Stromal cell of bone marrow (primary cell): ENCODE measurements around the gene CELA2A.
"Not testable (repeated sequence)": the region's sequence is repeated elsewhere in the genome, so short reads cannot be mapped to it uniquely, and the experiment has no call there.

ENCODE experiments used
- DNase-seq: peaks from one replicate; pipeline ENCODE4 v3.0.0-alpha.2; 2012; ENCODE audit warnings: low read depth

CELA2A gene

GRCh38 chr1:15445390-15446122, 11.0 kb upstream of the CELA2A start:
- no peak for DNase-seq

GRCh38 chr1:15446212-15446611, 10.3 kb upstream of the CELA2A start:
- DNase-seq = no peak

- DNase-seq = no peak
Measured at GRCh38 chr1:15448877-15449462, 7.6 kb upstream of the CELA2A start.

DNA sequence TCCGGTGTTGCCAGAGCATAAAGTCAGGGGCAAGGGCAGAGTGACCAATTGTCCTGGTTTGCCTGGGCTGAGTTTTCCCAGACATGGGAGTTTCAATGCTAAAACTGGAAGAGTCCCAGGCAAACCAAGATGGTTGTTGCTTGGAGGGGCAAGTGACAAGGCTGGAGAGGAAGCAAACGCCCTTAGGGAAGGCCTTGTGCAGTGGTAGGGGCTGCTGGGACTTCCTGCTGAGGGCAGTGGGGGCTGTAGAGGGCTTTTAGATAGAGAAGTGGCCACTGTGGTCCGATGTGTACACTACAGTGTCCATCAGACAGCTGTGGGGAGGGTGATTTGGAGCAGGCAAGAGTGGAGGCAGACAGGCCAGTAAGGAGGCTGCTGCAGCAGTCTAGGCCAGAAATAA, 7.0 kb upstream of the CELA2A start:
- no peak for DNase-seq

DNA sequence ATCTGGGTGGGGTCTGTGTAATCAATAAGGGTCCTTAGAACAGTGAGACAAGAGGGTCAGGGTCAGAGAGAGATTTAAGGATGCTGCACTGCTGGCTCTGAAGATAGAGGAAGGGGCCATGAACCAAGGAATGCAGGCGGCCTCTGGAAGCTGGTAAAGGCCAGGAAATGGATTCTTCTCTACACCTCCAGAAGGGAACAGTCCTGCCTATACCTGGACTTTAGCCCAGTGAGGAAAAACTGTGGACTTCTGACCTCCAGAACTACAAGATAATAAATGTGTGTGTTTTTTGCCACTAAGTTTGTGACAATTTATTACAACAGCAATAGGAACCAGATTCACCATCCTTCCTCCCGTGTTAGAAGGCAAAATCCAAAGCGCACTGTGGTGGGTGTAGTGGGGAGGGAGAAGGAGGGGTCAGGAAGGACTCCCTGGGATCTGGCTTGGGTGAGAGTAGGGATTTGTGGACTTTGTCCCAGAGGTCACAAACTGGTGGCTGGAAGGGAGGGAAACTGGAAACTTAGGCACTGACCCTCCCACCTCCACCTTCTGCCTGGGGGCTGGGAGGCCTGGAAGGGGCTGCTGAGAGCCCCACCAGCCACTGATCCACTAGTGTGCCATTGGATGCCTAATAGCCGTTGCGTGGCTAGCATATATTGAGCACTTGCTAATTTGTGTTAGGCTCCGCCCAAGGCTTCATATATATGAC, 5.4 kb upstream of the CELA2A start:
- DNase-seq = no peak

DNA sequence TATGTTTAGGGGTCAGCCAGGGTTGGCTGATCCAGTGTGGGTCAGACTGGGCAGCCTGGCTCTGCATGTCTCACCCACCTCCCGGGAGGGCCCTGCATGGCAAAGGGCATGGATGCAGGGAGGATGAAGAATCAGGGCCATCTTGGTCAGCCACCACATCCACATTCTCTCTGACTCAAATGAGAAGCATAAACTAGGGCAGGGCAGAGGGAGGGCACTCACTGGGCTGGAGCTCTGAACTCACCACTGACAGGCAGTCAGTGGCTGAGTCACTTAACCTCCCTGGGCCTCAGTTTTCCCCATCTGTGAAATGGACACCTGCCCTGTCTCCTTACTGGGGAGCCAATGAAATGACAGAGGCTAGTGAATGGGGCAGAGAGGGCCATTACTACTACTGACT, 4.3 kb upstream of the CELA2A start:
- DNase-seq = peak; percentile 27

DNA sequence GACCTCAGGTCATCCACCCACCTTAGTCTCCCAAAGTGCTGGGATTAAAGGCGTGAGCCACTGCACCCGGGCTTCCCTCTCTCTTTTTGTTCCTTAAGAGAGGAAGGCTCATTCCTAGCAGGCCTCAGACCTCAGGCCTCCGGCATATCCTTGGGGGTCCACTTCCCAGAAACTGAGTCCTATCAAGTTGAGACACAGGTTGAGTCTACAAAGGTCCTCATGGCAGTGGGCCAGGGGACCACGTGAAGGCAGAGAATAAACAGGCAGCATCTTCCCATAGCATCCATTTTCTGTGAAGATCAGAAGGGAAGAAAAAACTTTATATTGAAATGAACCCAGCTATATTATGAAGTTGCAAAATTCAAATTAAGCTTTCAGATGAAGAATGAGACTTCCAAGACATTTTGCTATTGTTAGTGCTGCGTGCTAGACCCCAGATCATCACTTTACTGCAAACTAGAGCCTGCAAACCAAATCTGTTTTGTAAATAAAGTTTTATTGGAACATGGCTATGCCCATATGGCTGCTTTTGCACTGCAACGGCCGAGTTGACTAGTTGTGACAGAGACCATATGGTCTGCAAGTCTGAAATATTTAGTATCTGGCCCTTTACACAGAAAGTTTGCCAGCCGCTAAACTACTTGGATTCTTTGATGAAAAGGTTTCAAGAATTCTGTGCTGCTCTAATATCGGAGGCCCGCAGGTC, 3.5 kb upstream of the CELA2A start:
- DNase-seq = no peak

- DNase-seq = no peak
Measured at GRCh38 chr1:15453734-15454133, 2.8 kb upstream of the CELA2A start.

DNA sequence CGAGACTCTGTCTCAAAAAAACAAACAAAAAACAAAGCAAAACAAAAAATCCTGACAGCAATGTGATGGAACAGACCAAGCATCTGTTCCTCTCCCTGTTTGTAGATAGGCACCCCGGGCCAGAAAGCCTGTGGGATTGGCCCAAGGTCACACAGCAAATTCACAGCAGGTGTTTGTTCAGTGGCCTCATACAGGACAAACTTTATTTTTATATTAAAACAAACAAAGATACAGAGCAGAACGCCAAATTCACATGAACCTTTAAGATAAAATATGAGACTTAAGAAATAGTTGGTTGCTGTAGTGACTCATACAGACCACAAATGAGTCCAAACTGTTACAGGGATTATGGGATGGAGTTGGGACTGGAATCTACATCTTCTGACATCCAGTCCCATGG, 2.3 kb upstream of the CELA2A start:
- DNase-seq = peak; percentile 59

DNA sequence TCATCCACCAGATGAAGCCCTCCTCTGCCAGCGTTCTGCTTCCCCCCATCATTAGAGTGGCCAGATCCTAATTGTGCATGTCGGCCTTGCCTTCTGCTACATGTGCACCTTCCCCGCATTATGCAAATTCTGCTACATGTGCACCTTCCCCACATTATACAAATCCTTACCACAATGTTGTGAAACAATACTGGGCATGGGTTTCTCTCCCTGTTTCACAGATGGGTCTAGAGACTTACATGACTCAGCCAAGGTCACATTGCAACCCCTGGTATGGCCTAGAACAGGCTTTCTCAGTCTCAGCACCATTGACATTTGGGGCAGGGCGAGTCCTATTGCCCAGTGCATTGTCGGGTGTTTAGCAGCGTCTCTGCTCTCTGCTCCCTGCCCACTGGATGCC, 1.0 kb upstream of the CELA2A start:
- peak; percentile 19 for DNase-seq

- no peak for DNase-seq
Measured at GRCh38 chr1:15457585-15457984, 1.1 kb downstream of the CELA2A start.

- not testable (repeated sequence) for DNase-seq
Measured at GRCh38 chr1:15458388-15458787, 1.9 kb downstream of the CELA2A start.

DNA sequence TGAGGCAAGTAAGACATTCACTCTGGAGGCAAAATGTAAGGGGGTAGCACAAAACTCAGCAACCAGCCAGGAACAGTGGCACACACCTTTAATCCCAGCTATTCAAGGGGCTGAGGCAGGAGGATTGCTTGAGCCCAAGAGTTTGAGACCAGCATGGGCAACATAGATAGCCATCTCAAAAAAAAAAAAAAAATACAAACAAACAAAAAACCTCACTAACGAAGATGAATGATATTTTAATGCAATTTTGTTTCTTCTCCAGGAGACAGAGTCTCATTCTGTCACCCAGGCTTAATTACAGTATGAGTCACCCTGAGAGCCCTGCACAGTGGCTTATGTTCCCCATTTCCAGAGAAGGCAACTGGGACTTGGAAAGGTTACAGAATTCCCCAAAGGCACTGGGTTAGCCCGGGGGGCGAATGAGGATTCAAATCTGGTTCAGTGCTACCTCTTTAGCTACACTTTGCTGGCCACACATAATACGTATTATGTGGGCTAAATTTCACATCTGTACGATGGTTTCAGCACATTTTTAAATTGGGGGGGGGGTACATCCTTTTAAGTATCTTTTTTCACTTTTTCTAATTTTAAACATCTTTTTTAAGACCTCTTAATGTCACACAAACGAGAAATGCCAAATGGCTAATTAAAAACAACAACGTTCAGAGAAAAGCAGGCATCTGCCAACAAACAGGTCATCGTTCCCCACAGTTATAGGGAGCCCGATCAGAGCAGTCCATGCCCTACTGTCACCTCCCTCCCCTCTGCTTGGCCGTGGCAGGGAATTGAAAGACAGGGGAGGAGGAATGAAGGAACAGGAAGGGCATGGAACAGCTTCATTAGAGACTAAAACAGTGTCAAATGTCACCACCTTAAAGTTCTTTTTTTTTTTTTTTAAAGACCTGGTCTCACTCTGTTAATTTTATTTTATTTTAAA, 3.5 kb downstream of the CELA2A start:
- DNase-seq = no peak

GRCh38 chr1:15460708-15461095, 4.2 kb downstream of the CELA2A start:
- DNase-seq = no peak

GRCh38 chr1:15463064-15463800, 6.7 kb downstream of the CELA2A start:
- not testable (repeated sequence) for DNase-seq

- DNase-seq = not testable (repeated sequence)
Measured at GRCh38 chr1:15463926-15464322, 7.4 kb downstream of the CELA2A start.

DNA sequence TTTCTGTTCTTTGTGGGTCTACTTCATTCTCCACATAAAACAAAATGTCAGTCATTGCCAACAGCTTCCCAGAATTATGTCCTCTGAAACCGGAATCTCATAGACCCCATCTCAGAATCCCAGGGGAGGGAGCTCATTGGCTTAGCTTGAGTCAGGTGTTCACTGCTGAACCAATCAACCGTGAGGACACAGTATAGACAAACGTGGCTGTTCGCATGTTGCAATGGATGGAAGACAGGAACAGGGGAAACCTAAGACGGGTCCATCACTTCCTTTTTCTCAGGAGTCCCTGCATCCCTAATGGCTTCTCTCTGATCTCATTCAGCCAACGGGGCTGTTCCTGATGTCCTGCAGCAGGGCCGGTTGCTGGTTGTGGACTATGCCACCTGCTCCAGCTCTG, 9.1 kb downstream of the CELA2A start:
- DNase-seq = no peak

GRCh38 chr1:15466955-15467625, 10.6 kb downstream of the CELA2A start:
- not testable (repeated sequence) for DNase-seq

GRCh38 chr1:15468145-15468544, 11.6 kb downstream of the CELA2A start:
- no peak for DNase-seq

DNA sequence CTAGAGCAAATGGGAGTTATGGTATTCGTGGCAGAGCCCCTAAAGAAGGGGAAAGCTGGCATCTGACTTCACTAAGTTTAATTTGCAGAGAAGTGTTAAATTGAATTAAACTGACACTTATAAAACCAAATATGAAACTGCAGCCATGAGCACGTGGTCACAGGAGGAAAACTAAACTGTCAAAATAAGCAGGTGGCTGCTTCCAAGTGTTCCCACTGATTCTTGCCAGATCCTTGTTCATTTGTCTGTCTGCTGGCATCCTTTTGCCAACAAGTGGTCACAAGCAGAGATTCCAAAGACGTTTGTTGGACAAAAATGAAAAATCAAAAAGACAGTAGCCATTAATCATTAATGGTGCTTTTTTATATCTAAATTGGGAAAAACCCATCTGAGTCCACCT, 12.8 kb downstream of the CELA2A start:
- DNase-seq = no peak
